ENCODE results near the gene PHACTR3.

Gene PHACTR3

DNA sequence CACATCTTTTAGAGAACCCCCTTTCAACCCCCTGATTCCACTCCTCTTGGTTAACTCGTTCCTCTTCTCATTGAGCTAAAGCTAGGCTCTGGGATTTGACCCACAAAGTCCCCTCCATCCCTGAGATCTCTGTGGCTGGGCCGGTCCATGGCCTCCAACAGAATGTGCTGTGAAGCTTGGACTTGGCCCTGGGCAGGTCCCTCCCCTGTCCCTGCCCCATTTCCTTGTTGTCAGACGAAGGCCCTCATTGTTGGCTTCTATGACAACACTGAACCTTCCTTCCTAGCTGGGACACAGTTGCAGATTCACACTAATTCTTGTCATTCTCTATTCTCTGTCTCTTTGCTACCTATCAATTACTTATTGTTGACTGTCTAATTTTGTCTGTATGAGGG, 173.0 kb downstream of the PHACTR3 start:
- Mint-ChIP-seq H3K4me1 (ENCODE audit: low read depth) (no peaks in the 10 kb centered on the region), H3K27me3 (ENCODE audit: low read depth) (no peaks in the 10 kb centered on the region), H3K9me3 (no peaks in the 10 kb centered on the region), H3K27ac (no peak overlapping the region), H3K4me3 (no peak overlapping the region), H3K36me3 (ENCODE audit: low read depth) (no peaks in the 10 kb centered on the region)

DNA sequence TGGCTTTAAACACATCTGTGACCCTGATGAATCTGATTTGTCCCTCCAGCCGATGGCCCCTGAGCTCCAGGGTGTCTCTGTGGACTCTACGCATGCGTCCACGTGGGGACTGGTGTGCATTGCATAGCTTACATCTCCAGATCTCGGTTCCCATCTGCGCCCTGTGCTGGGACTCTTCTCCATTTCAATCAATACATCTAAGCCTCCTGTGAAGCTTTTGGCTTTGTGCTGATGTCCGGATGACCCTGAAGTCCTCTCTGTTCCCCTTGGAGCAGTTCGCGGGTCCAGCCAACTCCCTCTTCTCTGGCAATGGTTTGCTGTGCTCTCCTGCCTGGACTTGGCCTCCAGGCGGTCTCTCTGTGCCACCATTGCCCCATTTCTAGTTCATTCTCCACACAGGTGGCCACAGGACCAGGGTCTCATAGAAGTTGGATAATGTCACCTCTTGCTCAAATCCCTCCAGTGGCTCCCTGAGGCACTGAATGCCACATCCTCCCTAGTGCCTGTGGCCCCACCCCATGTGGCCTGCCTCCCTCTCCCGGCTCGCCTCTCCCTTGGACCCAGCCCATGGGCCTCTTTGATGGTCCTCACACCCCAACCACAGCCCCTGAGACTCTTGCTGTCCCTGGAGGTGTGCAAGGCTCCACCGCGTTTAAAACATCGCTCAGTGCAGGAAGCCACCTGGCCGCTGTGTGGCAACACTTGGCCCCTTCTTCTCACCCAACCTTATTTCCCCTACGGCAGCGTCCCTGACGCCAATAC, 173.7 kb downstream of the PHACTR3 start:
- Mint-ChIP-seq H3K36me3 (ENCODE audit: low read depth) (no peaks in the 10 kb centered on the region), H3K4me1 (ENCODE audit: low read depth) (no peaks in the 10 kb centered on the region), H3K27me3 (ENCODE audit: low read depth) (no peaks in the 10 kb centered on the region), H3K27ac (no peak overlapping the region), H3K4me3 (no peak overlapping the region), H3K9me3 (no peaks in the 10 kb centered on the region)

DNA sequence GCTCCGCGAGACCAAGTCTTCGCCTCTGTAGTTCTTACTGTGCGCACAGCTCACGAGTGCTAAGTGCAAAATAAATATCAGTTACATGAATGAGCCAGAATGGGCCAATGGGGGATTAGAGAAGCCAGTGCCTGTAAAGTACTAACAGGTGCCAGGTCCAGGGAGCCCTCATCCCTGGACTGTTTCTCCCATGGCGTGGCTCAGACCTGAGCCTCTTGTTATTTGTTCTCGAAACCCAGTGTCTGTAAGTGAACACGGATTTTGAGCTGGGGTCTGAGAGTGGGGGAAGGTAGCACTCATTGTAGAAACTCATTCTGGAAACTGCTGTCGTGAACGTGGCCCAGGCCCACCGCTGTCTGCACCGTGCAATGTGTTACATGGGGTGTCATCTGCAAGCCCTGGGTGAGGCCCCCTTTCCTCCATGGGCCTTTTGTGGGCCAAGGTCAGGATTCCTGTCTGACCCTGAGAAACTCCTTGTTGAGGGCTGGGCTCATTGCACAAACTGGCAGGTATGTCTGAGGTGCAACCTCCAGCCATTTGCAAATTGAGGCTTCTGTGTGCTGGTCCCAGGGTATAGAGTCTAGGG, 174.4 kb downstream of the PHACTR3 start:
- Mint-ChIP-seq H3K9me3 (no peaks in the 10 kb centered on the region), H3K27ac (no peak overlapping the region), H3K27me3 (ENCODE audit: low read depth) (no peaks in the 10 kb centered on the region), H3K36me3 (ENCODE audit: low read depth) (no peaks in the 10 kb centered on the region), H3K4me3 (no peak overlapping the region), H3K4me1 (ENCODE audit: low read depth) (no peaks in the 10 kb centered on the region)

DNA sequence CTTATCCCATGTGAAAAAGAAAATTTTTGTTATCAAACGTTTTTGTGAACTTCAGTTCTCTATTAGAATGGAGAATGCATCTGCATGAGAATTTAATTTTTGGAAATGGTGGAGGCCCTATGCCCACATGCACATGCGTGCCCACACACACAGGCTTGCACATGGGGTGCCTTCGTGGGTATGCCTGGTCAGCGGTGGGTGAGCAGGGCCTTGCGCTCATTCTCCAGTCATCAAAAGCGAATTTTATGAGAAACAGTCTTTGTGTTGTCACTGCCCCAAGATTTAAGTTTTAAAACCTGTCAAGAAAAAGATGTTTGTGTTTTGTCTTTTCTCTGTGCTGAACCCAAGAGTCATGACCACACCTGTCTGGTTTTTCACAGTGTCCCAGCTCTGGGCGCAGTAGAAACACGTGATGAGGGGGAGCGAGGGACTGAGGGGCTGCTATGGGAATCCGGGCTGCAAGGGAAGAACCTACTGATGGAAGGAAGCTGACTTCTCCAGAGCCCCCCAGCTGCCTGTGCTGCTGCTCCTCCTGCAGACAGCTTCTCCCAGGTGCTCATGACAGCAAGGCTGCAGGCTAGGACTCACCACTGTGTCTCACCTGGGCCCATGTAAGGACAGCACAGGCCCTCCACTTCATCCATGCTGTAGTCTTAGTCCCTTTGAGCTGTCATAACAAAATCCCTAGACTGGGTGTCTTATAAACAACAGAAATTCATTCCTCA, 175.5 kb downstream of the PHACTR3 start:
- no peaks in the 10 kb centered on the region for H3K9me3 Mint-ChIP-seq
- H3K4me1 Mint-ChIP-seq (ENCODE audit: low read depth) = no peaks in the 10 kb centered on the region

DNA sequence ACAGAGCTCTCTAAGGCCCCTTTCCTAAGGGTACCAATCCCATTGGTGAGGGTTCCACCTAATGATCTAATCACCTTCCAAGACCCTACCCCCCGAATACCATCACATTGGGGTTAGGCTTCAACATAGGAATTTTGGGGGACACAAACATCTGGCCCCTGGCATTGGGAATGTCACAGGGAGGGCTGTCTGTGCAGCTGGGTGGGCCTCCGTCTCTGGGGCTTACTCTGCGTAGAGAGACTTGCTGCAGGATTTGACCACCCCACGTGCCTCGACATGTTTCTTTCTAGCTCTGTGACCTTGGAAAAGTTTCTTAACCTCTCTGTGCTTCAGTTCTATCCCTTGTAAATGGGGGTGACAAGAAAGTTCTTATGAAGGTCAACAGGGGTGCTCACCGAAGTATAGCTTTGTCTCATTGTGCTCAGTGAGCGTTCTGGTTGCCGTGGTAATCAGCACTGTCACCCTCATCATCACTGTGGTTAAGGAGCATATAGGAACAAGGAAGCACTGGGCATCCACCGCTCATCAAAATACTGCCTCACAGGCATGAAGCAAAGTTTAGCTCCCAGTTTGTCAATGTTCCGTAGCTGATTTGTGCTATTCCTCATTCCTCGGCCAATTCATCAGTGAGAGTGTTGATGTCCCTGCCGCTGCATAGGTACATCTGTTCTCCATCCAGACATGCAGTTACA, 176.3 kb downstream of the PHACTR3 start:
- no peaks in the 10 kb centered on the region for H3K9me3 Mint-ChIP-seq

More for the DNA sequence above, 175.5 kb downstream of the PHACTR3 start:
- H3K36me3 Mint-ChIP-seq (ENCODE audit: low read depth) = no peaks in the 10 kb centered on the region
- no peaks in the 10 kb centered on the region for H3K27me3 Mint-ChIP-seq (ENCODE audit: low read depth)
- H3K27ac Mint-ChIP-seq = no peak overlapping the region
- H3K4me3 Mint-ChIP-seq = no peak overlapping the region

DNA sequence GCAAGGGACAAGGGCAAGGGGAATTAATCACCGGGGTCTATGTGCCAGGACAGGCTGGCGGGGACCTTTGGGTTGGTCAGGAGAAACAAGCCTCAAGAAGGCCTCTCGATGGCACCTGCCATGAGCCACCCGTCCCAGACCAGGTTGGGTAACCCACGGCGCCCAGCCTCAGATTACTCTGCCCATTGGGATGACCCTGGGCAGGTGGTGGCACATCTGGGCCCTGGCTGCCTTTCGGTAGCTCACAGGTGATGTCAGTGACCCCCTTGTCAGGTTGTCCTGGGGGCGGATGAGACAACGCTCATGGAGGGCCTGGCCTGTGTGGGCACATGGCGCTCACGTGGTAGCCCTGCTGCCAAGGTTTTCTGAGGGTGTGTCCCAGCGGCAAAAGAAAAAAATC, 176.9 kb downstream of the PHACTR3 start:
- Mint-ChIP-seq H3K36me3 (ENCODE audit: low read depth) (no peaks in the 10 kb centered on the region), H3K27me3 (ENCODE audit: low read depth) (no peaks in the 10 kb centered on the region), H3K27ac (no peak overlapping the region), H3K4me3 (no peak overlapping the region), H3K9me3 (no peaks in the 10 kb centered on the region), H3K4me1 (ENCODE audit: low read depth) (no peaks in the 10 kb centered on the region)

More for the DNA sequence above, 176.3 kb downstream of the PHACTR3 start:
- Mint-ChIP-seq H3K27me3 (ENCODE audit: low read depth) (no peaks in the 10 kb centered on the region), H3K4me3 (no peak overlapping the region), H3K27ac (no peak overlapping the region), H3K4me1 (ENCODE audit: low read depth) (no peaks in the 10 kb centered on the region), H3K36me3 (ENCODE audit: low read depth) (no peaks in the 10 kb centered on the region)

DNA sequence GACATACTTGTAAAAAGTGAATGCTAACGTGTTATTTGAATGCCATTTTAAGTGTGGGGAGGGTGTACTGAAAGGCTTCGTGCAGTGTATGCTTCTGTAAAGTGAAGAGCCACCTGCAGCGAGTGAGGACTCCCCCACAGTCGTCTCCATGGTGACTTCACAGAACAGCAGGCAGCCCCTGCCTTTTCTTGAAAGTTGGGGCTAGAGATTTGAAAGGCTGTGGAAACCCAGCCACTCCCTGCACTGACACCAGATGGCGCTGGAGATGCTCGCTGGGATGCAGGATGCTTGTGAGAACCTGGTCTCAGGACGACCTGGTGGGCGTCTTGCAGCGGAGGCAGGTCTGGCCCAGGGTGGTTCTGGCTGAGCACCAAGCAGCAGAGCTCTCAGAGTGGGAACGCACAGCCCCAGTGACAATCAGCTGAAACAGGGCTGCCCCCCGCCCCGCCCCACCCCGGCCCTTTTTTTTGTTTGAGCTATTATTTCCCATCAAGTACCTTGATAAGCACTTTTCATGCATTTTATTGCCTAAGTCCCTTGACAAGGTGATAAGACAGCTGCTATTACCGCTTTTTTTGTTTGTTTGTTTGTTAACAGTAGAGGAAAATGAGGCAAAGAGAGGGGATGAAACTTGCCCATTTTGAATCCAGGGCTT, 178.8 kb downstream of the PHACTR3 start:
- H3K27me3 Mint-ChIP-seq (ENCODE audit: low read depth) = no peaks in the 10 kb centered on the region
- no peaks in the 10 kb centered on the region for H3K9me3 Mint-ChIP-seq
- no peak overlapping the region for H3K27ac Mint-ChIP-seq
- no peaks in the 10 kb centered on the region for H3K4me1 Mint-ChIP-seq (ENCODE audit: low read depth)
- no peak overlapping the region for H3K4me3 Mint-ChIP-seq
- no peaks in the 10 kb centered on the region for H3K36me3 Mint-ChIP-seq (ENCODE audit: low read depth)

DNA sequence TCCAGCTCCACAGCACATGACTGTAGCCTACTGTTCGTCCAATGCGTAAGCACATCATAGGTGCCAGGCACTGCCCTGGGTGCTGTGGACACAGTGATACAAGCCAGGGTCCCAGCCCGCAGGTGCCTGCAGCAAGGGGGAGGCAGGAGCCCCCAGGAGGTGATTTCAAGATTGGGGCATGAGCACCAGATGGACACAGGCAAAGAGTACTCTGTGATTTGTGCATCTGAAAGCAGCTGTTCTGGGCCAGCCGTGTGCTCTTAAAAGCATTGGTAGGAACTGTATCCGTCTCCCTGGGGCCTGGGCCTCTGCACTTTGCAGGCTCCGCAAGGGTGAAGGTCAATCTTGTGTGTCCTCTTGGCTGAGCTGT, 179.3 kb downstream of the PHACTR3 start:
- no peaks in the 10 kb centered on the region for H3K27me3 Mint-ChIP-seq (ENCODE audit: low read depth)

DNA sequence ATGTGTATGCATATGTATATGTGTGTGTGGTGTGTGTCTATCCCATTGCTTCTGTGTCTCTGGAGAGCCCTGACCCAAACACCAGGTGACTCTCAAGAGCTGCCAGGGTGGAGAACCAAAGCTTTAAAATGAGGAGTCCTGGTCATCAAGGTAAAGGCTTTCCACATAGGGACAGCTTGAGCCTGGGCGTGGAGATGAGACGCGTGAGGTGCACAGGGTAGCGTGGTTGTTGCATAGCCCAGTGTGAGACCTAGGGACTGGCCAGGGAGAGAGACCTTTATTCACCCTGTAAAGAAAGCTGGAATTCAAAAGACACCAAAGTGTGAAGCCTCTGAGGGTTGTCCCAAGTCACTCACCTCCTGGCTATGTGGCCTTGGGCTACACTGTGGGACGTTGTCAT, 180.0 kb downstream of the PHACTR3 start:
- no peaks in the 10 kb centered on the region for H3K27me3 Mint-ChIP-seq (ENCODE audit: low read depth)
- no peaks in the 10 kb centered on the region for H3K36me3 Mint-ChIP-seq (ENCODE audit: low read depth)
- H3K4me1 Mint-ChIP-seq (ENCODE audit: low read depth) = no peaks in the 10 kb centered on the region
- H3K9me3 Mint-ChIP-seq = no peaks in the 10 kb centered on the region
- no peak overlapping the region for H3K4me3 Mint-ChIP-seq
- no peak overlapping the region for H3K27ac Mint-ChIP-seq

More for the DNA sequence above, 179.3 kb downstream of the PHACTR3 start:
- no peaks in the 10 kb centered on the region for H3K4me1 Mint-ChIP-seq (ENCODE audit: low read depth)
- no peak overlapping the region for H3K4me3 Mint-ChIP-seq
- no peaks in the 10 kb centered on the region for H3K9me3 Mint-ChIP-seq
- no peaks in the 10 kb centered on the region for H3K36me3 Mint-ChIP-seq (ENCODE audit: low read depth)
- no peak overlapping the region for H3K27ac Mint-ChIP-seq

DNA sequence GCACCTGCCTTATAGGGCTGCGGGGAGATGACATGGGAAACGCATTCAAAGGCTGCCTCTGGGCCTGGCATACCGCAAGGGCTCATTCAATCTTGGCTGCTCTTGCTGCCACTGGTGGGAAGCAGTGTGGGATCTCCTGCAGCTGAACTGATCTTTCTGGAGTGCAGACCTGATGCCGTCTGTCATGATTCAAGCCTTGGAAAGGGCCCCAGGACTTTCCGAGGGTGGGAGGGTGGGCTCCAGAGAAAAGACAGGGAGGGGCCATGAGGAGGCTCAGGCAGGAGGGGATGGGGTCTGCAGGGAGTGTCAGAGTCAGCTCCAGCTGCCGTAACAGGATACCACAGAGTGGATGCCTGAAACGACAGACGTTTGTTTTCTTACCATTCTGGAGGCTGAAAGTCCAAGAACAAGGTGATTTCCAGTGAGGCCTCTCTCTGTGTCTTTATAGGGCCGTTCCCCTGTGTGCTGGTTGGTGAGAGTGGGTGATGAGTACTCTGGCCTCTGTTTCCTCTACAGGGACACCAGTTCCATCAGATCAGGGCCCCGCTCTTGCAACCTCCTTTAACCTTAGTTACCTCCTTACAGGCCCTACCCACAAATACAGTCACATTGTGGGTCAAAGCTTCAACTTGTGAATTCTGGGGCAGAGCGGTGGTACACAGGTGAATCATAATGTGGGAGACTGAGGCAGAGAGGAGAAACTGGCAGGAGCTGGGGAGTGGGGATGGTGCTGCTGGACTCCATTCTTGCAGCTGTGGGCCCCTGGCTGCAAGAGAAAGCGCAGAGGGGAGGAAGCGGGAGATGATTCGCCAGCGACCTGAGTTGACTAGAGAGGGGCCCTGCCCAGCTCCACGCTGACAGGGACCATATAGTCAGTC, 180.7 kb downstream of the PHACTR3 start:
- no peaks in the 10 kb centered on the region for H3K9me3 Mint-ChIP-seq
- H3K27me3 Mint-ChIP-seq (ENCODE audit: low read depth) = no peaks in the 10 kb centered on the region
- H3K4me3 Mint-ChIP-seq = no peak overlapping the region
- no peak overlapping the region for H3K27ac Mint-ChIP-seq
- H3K36me3 Mint-ChIP-seq (ENCODE audit: low read depth) = no peaks in the 10 kb centered on the region
- H3K4me1 Mint-ChIP-seq (ENCODE audit: low read depth) = no peaks in the 10 kb centered on the region

DNA sequence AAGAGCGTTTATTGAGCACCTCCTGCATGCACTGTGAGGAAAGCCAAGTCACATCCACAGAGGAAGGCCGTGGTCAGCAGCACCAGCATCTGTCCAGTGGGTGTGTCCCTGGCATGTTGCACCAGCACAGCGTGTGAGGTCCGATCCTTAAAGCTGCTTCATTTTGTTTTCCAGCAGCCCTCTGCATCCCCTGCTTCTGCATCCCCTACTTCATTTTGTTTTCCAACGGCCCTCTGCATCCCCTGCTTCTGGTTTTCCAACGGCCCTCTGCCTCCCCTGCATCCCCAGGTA, 181.3 kb downstream of the PHACTR3 start:
- Mint-ChIP-seq H3K9me3 (no peaks in the 10 kb centered on the region), H3K27ac (no peak overlapping the region), H3K4me3 (no peak overlapping the region), H3K4me1 (ENCODE audit: low read depth) (no peaks in the 10 kb centered on the region), H3K36me3 (ENCODE audit: low read depth) (no peaks in the 10 kb centered on the region), H3K27me3 (ENCODE audit: low read depth) (no peaks in the 10 kb centered on the region)

DNA sequence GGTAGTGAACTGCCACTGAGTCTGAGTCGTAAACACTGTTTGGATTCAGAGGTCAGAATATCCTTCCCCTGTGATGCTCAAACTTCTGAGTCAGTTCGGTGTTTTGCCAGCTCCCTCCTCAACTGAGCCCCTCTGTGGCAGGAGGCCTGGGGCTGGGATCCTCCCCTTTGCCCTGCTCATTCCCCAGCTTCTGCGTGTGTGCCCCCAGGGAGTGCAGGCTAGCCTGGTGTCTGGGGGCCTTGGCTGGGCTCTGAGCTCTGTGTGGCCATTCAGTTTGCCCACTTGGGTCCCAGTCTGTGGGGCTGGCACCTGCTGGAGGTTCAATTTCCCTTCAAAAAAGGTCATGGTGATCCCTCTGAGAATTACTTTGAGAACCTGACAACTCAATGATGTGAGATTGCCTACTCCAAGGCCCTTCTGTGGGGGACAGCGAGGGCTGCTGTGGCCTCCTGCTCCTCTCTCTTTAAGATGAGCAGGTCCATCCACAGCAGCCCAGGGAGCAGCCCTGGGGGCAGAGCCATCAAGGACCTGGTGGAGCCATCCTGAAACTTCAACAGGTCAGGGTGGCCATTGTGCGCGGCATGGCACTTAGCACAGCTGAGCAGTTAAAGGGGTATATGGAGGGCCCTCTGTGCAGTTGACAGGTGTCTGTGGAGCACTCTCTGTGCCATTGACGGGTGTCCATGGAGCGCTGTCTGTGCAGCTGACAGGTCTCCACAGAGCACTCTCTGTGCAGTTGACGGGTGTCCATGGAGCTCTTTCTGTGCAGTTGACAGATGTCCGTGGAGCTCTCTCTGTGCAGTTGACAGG, 181.9 kb downstream of the PHACTR3 start:
- Mint-ChIP-seq H3K4me1 (ENCODE audit: low read depth) (no peaks in the 10 kb centered on the region), H3K27ac (no peak overlapping the region), H3K9me3 (no peaks in the 10 kb centered on the region), H3K27me3 (ENCODE audit: low read depth) (no peaks in the 10 kb centered on the region), H3K4me3 (no peak overlapping the region), H3K36me3 (ENCODE audit: low read depth) (no peaks in the 10 kb centered on the region)

DNA sequence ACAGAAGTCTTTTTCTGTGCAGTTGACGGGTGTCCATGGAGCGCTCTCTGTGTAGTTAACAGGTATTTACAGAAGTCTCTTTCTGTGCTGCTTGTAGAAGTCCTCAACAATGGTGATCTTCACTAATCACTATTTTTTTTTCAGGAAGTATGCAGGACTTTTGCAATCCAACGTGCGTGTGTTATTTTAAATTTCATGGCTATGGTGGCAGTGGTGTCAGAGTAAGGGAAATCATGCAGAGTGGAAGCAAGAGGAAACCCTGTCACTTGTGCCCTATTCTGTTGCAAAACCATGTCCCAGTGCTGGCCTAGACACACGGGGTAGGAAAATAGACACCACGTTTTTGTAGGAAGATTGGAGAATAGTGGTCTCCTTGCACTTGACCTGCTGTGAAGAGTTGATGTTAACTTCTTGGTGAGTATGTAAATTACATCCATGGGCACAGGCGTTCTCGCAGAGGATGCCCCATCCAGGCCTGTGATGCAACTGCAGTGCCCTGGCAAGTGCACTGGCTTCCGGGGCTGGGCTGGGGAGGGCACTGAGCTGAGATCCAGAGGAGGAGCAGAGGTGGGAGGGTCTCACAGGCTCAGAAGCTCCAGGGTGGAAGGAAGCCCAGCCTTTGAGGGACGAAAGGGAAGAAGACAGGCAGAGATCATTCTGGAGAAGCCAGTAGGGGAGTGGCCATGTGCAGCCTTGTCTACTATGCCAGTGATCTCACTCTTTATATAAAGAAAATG, 182.6 kb downstream of the PHACTR3 start:
- Mint-ChIP-seq H3K4me3 (no peak overlapping the region), H3K36me3 (ENCODE audit: low read depth) (no peaks in the 10 kb centered on the region), H3K27me3 (ENCODE audit: low read depth) (peaks cover 3% of the 10 kb centered on the region), H3K9me3 (no peaks in the 10 kb centered on the region), H3K4me1 (ENCODE audit: low read depth) (no peaks in the 10 kb centered on the region), H3K27ac (no peak overlapping the region)

Measured in T-helper 1 cell treated with Interleukin-12 subunit alpha and Interleukin-12 subunit beta and Interleukin-4 antibody, amounts not matched to agents 30 μg/mL and 1 μg/mL, for 36 hours (primary cell).